SK-N-SH (cell line): ENCODE measurements around the gene HSD17B12.

ENCODE experiments used
- CHD2 ChIP-seq: fragments of 150-350 bp; IDR thresholded peaks from 2 replicates; pipeline ENCODE4 v1.6.1; 2018; ENCODE audit warnings: low read length; ENCODE audit not compliant: partially characterized antibody
- CTCF ChIP-seq: fragments of 200-600 bp; sonication (generic); IDR thresholded peaks from 2 replicates; pipeline ENCODE4 v1.6.1; 2017; ENCODE audit warnings: antibody characterized with exemption, mild to moderate bottlenecking, moderate library complexity
- EP300 ChIP-seq, 2 experiments: IDR thresholded peaks; 2 replicates each; pipeline versions ENCODE4 v1.4.0 to v1.6.1; 2012; ENCODE audit warnings: borderline replicate concordance in 1 of 2, low read depth in 1 of 2, low read length in 1 of 2
- EZH2phosphoT487 ChIP-seq: fragments of 200-600 bp; sonication (generic); IDR thresholded peaks from 2 replicates; pipeline ENCODE4 v1.6.1; 2017; ENCODE audit warnings: low read depth, mixed run types, mild to moderate bottlenecking, antibody characterized with exemption, moderate library complexity, borderline replicate concordance
- GABPA ChIP-seq: IDR thresholded peaks from 2 replicates; pipeline ENCODE4 v1.4.0; 2012; ENCODE audit warnings: low read depth, mild to moderate bottlenecking
- POLR2AphosphoS5 ChIP-seq: IDR thresholded peaks from 2 replicates; pipeline ENCODE4 v1.6.1; 2012; ENCODE audit warnings: low read depth, low read length
- RCOR1 ChIP-seq: fragments of 150-350 bp; IDR thresholded peaks from 2 replicates; pipeline ENCODE4 v1.6.1; 2017; ENCODE audit warnings: antibody characterized with exemption, low read length
- REST ChIP-seq: IDR thresholded peaks from 2 replicates; pipeline ENCODE4 v1.6.1; 2012; ENCODE audit warnings: mild to moderate bottlenecking, low read depth, low read length, moderate library complexity
- SIN3A ChIP-seq: IDR thresholded peaks from 2 replicates; pipeline ENCODE4 v1.6.1; 2012; ENCODE audit warnings: low read depth, mild to moderate bottlenecking, low read length, moderate library complexity, borderline replicate concordance
- SMC3 ChIP-seq: IDR thresholded peaks from 2 replicates; pipeline ENCODE4 v1.6.1; 2012; ENCODE audit warnings: low read depth, low read length, improper control_type of control experiment
- TAF1 ChIP-seq: IDR thresholded peaks from 2 replicates; pipeline ENCODE4 v1.6.1; 2012; ENCODE audit warnings: low read depth, mild to moderate bottlenecking, low read length, moderate library complexity, borderline replicate concordance
- USF1 ChIP-seq: IDR thresholded peaks from 2 replicates; pipeline ENCODE4 v1.4.0; 2012; ENCODE audit warnings: low read depth, borderline replicate concordance
- USF2 ChIP-seq: fragments of 150-350 bp; IDR thresholded peaks from 2 replicates; pipeline ENCODE4 v1.6.1; 2017; ENCODE audit warnings: antibody characterized with exemption, low read length, low read depth, borderline replicate concordance
- ZBTB33 ChIP-seq: IDR thresholded peaks from 2 replicates; pipeline ENCODE4 v1.4.0; 2012; ENCODE audit warnings: low read depth, borderline replicate concordance

- TF ChIP-seq CTCF, result no peak
- no peak for TF ChIP-seq POLR2AphosphoS5
- no peak for TF ChIP-seq RCOR1
- TF ChIP-seq USF2, result no peak
- TF ChIP-seq SIN3A, result no peak
- no peak for TF ChIP-seq REST
- no peak for TF ChIP-seq SMC3
- TF ChIP-seq CHD2, result no peak
- TF ChIP-seq GABPA, result no peak
- TF ChIP-seq USF1, result no peak
- TF ChIP-seq TAF1, result no peak
- no peak for TF ChIP-seq EP300 (IDR thresholded peaks at IDR 0.05; ENCODE audit: borderline replicate concordance in 1 of 2, low read depth in 1 of 2, low read length in 1 of 2)
- no peak for TF ChIP-seq EZH2phosphoT487
- no peak for TF ChIP-seq ZBTB33
Observed at GRCh38 chr11:43823851-43824250, 143.3 kb downstream of the HSD17B12 start.
